OCI-LY7 (cell line): ENCODE measurements around the gene RUNDC3A. TPM values are rescaled to one million over a fixed set of nuclear protein-coding genes. Genes with fewer than 3 reads are reported as not detected.
A peak's percentile ranks its signal among the peaks of the same experiment; 100 is the strongest.

Experiments used
- BruUV-seq: library from RNA; stranded (reverse); fragments of 400-500 nt; replicated peaks from 2 replicates; lab custom pipeline; 2021; lab: Mats Ljungman, UMichigan
- CTCF ChIA-PET: fragments of 300-600 bp; sonication (Branson Sonifier 250); formaldehyde crosslinking; loops from one replicate; lab custom pipeline; 2022; ENCODE audit warnings: antibody characterized with exemption; ENCODE audit not compliant: unreplicated experiment; lab: Charles Lee
- POLR2A ChIA-PET: fragments of 300-600 bp; sonication (Branson Sonifier 250); formaldehyde crosslinking; loops from one replicate; lab custom pipeline; 2022; ENCODE audit warnings: antibody characterized with exemption; lab: Charles Lee
- DNase-seq: peaks from one replicate; pipeline ENCODE4 v3.0.0-alpha.2; 2015; ENCODE audit warnings: low spot score
- H2AFZ ChIP-seq: fragments of 200-600 bp; sonication (generic), shearing (Covaris generic); 2 replicates; pipeline ENCODE4 v1.6.1; 2014; ENCODE audit warnings: mild to moderate bottlenecking, antibody characterized with exemption, low read length, moderate library complexity
- H3K27ac ChIP-seq: fragments of 200-600 bp; sonication (generic); 2 replicates; pipeline ENCODE4 v1.5.1; 2014; ENCODE audit warnings: mixed run types, low read depth, mild to moderate bottlenecking, moderate library complexity, low read length, inconsistent platforms; ENCODE audit not compliant: poor library complexity, severe bottlenecking
- H3K36me3 ChIP-seq: fragments of 200-600 bp; sonication (generic); 2 replicates; pipeline ENCODE4 v1.6.1; 2014; ENCODE audit warnings: mild to moderate bottlenecking, antibody characterized with exemption, low read length, moderate library complexity, mixed read lengths; ENCODE audit not compliant: insufficient read depth
- H3K4me1 ChIP-seq: fragments of 200-600 bp; sonication (generic); 2 replicates; pipeline ENCODE4 v1.5.1; 2014; ENCODE audit warnings: mild to moderate bottlenecking, low read length; ENCODE audit not compliant: insufficient read depth, poor library complexity, severe bottlenecking
- H3K4me2 ChIP-seq: fragments of 200-600 bp; sonication (generic); 2 replicates; pipeline ENCODE4 v1.6.1; 2014; ENCODE audit warnings: mild to moderate bottlenecking, low read length
- H3K4me3 ChIP-seq: fragments of 200-600 bp; sonication (generic); 2 replicates; pipeline ENCODE4 v1.5.1; 2014; ENCODE audit warnings: mild to moderate bottlenecking, low read depth, low read length; ENCODE audit not compliant: poor library complexity, severe bottlenecking
- H3K79me2 ChIP-seq: fragments of 200-600 bp; sonication (generic); 2 replicates; pipeline ENCODE4 v1.6.1; 2016; ENCODE audit warnings: low read depth, mild to moderate bottlenecking, low read length, moderate library complexity, mixed read lengths; ENCODE audit not compliant: insufficient read depth
- H3K9me2 ChIP-seq: fragments of 200-600 bp; sonication (generic); 2 replicates; pipeline ENCODE4 v1.6.1; 2016; ENCODE audit warnings: mild to moderate bottlenecking, low read length, mixed read lengths; ENCODE audit not compliant: insufficient read depth
- H3K9me3 ChIP-seq: fragments of 200-600 bp; sonication (generic); 2 replicates; pipeline ENCODE4 v1.6.1; 2014; ENCODE audit warnings: mild to moderate bottlenecking, mixed run types, low read length, mixed read lengths
- H4K20me1 ChIP-seq: fragments of 200-600 bp; sonication (generic); 2 replicates; pipeline ENCODE4 v1.6.1; 2014; ENCODE audit warnings: mild to moderate bottlenecking, antibody characterized with exemption, low read length, moderate library complexity, mixed read lengths; ENCODE audit not compliant: insufficient read depth
- EZH2phosphoT487 ChIP-seq: fragments of 200-600 bp; sonication (generic); IDR thresholded peaks from 2 replicates; pipeline ENCODE4 v1.6.1; 2018; ENCODE audit warnings: low read depth, borderline replicate concordance, mild to moderate bottlenecking, mixed run types, antibody characterized with exemption, low read length, moderate library complexity, mixed read lengths
- intact Hi-C: fragments of 100-400 bp; cut with micrococcal nuclease; formaldehyde crosslinking; loops from one replicate; pipeline ENCODE4 v1.10.0; 2022; ENCODE audit not compliant: unreplicated experiment
- total RNA-seq, 2 experiments: library from RNA; depleted of rRNA in 1 of 2; stranded (reverse); fragments of >200 nt in 1 of 2; shearing (Covaris generic) in 1 of 2; gene quantifications; 2 replicates each; pipeline ENCODE4 v1.2.3, GENCODE V29; 2014 to 2022
- TF ChIP-seq, protein P1 (sequence below): fragments of 200-600 bp; sonication (generic); conservative IDR thresholded peaks from 2 replicates; pipeline ENCODE4 v1.5.1; 2014; ENCODE audit warnings: mild to moderate bottlenecking, antibody characterized with exemption, low read length, moderate library complexity, mixed read lengths

The RUNDC3A gene
- total RNA-seq, 2 experiments from 2014 or later = 0.09 TPM; not detected in 1

GRCh38 chr17:44279666-44280391 lies 28.6 kb upstream of the RUNDC3A start:
- Histone ChIP-seq H3K4me3 (no peak overlapping the region), H2AFZ (no peak overlapping the region), H3K4me2 (no peak overlapping the region), H4K20me1 (peaks cover 3% of the 10 kb centered on the region; the same call in 1 of the 2 replicates), H3K9me2 (no peaks in the 10 kb centered on the region), H3K4me1 (peaks cover 6% of the 10 kb centered on the region), H3K36me3 (no peaks in the 10 kb centered on the region), H3K9me3 (no peaks in the 10 kb centered on the region), H3K79me2 (no peaks in the 10 kb centered on the region), H3K27ac (no peak overlapping the region)
- TF ChIP-seq, protein P1, sequence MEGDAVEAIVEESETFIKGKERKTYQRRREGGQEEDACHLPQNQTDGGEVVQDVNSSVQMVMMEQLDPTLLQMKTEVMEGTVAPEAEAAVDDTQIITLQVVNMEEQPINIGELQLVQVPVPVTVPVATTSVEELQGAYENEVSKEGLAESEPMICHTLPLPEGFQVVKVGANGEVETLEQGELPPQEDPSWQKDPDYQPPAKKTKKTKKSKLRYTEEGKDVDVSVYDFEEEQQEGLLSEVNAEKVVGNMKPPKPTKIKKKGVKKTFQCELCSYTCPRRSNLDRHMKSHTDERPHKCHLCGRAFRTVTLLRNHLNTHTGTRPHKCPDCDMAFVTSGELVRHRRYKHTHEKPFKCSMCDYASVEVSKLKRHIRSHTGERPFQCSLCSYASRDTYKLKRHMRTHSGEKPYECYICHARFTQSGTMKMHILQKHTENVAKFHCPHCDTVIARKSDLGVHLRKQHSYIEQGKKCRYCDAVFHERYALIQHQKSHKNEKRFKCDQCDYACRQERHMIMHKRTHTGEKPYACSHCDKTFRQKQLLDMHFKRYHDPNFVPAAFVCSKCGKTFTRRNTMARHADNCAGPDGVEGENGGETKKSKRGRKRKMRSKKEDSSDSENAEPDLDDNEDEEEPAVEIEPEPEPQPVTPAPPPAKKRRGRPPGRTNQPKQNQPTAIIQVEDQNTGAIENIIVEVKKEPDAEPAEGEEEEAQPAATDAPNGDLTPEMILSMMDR = no peak
- TF ChIP-seq EZH2phosphoT487 = no peak
- peak; percentile 12 for DNase-seq
- CTCF ChIA-PET = interaction anchor here (0.6 kb wide), 1 partner anchor 53 kb away, joined by 8 read pairs; no protein-coding TSS in a partner anchor
- POLR2A ChIA-PET = interaction anchor here (0.6 kb wide), 1 partner anchor 56 kb away, joined by 10 read pairs; no protein-coding TSS in a partner anchor
- no TSS peak for BruUV-seq
- intact Hi-C loops = no loop called here

GRCh38 chr17:44280392-44280937 lies 27.9 kb upstream of the RUNDC3A start:
- H3K79me2 ChIP-seq = no peaks in the 10 kb centered on the region
- ChIA-PET CTCF (interaction anchor here (0.6 kb wide), 1 partner anchor 52 kb away, joined by 8 read pairs; no protein-coding TSS in a partner anchor), POLR2A (no interaction called here)
- no peak overlapping the region for H3K4me2 ChIP-seq
- H2AFZ ChIP-seq = no peak overlapping the region
- no peak for DNase-seq
- peaks cover 6% of the 10 kb centered on the region for H3K4me1 ChIP-seq
- no peaks in the 10 kb centered on the region for H3K36me3 ChIP-seq
- BruUV-seq = no TSS peak
- TF ChIP-seq EZH2phosphoT487 = no peak
- TF ChIP-seq, protein P1 = no peak
- H3K27ac ChIP-seq = no peak overlapping the region
- no peaks in the 10 kb centered on the region for H3K9me3 ChIP-seq
- peaks cover 3% of the 10 kb centered on the region; the same call in 1 of the 2 replicates for H4K20me1 ChIP-seq
- intact Hi-C loops = no loop called here
- H3K4me3 ChIP-seq = no peak overlapping the region
- H3K9me2 ChIP-seq = no peaks in the 10 kb centered on the region

GRCh38 chr17:44281570-44281969 lies 26.8 kb upstream of the RUNDC3A start:
- ChIA-PET CTCF (no interaction called here), POLR2A (interaction anchor here (0.6 to 0.7 kb wide), 2 partner anchors 266 to 293 kb away, joined by 3 read pairs; no protein-coding TSS in a partner anchor)
- H3K9me2 ChIP-seq = no peaks in the 10 kb centered on the region
- DNase-seq = no peak
- H3K4me3 ChIP-seq = no peak overlapping the region
- H4K20me1 ChIP-seq = peaks cover 3% of the 10 kb centered on the region; the same call in 1 of the 2 replicates
- H3K27ac ChIP-seq = no peak overlapping the region
- H3K79me2 ChIP-seq = no peaks in the 10 kb centered on the region
- no peak overlapping the region for H3K4me2 ChIP-seq
- no peak overlapping the region for H2AFZ ChIP-seq
- intact Hi-C loops = no loop called here
- H3K9me3 ChIP-seq = no peaks in the 10 kb centered on the region
- no TSS peak for BruUV-seq
- peaks cover 6% of the 10 kb centered on the region for H3K4me1 ChIP-seq
- H3K36me3 ChIP-seq = no peaks in the 10 kb centered on the region
- no peak for TF ChIP-seq EZH2phosphoT487
- TF ChIP-seq, protein P1 = no peak
